HG02938 (cell line): Measurements from ENCODE around the gene PTPMT1.
"Not testable (repeated sequence)": the region's sequence is repeated elsewhere in the genome, so short reads cannot be mapped to it uniquely, and the experiment has no call there.

ENCODE experiments used
- ATAC-seq: cut with Tn5 transposase; IDR thresholded peaks from one replicate; pipeline ENCODE4 v1.9.1; 2021; ENCODE audit warnings: mild to moderate bottlenecking, moderate library complexity; ENCODE audit not compliant: unreplicated experiment

Gene PTPMT1, protein sequence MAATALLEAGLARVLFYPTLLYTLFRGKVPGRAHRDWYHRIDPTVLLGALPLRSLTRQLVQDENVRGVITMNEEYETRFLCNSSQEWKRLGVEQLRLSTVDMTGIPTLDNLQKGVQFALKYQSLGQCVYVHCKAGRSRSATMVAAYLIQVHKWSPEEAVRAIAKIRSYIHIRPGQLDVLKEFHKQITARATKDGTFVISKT

DNA sequence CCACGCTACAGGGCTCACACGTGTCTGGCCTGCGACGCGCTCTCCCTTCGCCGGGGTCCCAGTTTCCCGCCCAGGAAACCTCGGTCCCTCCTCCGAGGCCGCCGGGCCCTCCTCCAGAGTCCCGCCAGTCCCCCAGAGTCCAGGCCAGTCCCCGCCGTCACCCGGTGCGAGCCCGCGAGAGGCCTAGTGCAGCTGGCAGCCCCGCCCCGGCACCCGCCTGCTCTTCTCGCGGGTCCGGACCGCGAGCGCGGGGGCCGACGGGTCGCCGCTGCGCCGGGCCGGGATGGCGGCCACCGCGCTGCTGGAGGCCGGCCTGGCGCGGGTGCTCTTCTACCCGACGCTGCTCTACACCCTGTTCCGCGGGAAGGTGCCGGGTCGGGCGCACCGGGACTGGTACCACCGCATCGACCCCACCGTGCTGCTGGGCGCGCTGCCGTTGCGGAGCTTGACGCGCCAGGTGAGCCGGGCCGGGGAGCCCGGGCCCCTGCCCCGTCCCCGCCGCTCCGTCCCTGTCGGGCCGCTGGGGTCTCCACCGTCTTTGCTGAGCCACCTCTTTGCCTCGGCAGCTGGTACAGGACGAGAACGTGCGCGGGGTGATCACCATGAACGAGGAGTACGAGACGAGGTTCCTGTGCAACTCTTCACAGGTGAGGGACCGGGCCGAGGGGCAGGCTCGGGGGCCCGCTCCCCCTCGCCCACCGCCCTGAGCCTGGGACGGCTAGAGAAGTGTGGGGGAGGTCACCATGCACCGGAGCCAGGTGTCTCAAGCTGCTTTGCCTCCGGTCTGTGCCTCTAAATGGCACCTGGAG lies at the start of gene PTPMT1:
TSS of gene PTPMT1 (plus strand) at position 260 of the 809 bp plus-strand sequence. CDS start at position 284, 24 bp downstream.
- peak; percentile 45 for ATAC-seq

DNA sequence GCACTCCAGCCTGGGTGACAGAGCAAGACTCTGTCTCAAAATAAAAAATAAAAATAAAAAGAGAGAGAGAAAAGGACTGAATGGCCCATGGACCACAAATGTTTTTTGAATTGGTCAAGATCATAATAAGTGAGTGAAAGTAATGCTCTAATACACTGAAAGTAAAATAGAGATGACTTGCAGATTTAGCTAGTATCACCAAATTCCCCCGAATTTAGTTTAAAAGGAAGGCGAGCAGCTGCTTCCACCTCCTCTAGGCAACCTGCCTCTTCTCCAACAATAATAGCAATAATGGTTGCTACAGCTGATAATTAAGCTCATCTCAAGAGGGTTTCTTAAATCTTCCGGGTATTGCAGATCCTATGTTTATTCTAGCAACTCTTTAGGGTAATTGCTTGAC lies 49.2 kb upstream of the PTPMT1 start:
- ATAC-seq: no peak

DNA sequence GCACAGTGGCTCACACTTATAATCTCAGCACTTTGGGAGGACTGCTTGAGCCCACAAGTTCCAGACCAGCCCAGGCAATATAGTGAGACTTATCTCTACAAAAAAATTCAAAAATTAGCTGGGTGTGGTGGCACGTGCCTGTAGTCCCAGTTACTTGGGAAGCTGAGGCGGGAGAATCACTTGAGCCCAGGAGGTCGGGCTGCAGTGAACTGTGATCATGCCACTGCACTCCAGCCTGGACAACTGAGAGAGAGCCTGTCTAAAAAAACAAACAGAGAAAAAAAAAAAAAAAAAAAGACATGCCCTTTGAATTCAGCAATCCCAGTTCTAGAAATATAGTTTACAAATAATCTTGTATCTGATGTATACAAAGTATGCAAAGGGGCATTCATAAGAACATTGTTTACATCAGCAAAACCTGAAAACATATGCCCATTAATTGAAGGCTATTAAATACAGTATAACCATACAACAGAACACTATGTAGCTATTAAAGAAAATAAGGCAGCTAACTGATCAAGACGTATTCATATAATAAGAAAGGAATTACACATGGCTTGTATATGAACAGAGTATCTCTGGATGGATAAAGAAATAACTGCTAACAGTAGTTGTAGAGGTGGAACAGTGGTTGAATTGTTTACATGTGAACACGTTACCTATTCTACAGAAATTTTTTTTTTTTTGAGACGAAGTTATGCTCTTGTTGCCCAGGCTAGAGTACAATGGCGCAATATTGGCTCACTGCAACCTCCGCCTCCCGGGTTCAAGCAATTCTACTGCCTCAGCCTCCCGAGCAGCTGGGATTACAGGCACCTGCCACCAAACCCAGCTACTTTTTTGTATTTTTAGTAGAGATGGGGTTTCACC lies 48.2 kb upstream of the PTPMT1 start:
- ATAC-seq: no peak

DNA sequence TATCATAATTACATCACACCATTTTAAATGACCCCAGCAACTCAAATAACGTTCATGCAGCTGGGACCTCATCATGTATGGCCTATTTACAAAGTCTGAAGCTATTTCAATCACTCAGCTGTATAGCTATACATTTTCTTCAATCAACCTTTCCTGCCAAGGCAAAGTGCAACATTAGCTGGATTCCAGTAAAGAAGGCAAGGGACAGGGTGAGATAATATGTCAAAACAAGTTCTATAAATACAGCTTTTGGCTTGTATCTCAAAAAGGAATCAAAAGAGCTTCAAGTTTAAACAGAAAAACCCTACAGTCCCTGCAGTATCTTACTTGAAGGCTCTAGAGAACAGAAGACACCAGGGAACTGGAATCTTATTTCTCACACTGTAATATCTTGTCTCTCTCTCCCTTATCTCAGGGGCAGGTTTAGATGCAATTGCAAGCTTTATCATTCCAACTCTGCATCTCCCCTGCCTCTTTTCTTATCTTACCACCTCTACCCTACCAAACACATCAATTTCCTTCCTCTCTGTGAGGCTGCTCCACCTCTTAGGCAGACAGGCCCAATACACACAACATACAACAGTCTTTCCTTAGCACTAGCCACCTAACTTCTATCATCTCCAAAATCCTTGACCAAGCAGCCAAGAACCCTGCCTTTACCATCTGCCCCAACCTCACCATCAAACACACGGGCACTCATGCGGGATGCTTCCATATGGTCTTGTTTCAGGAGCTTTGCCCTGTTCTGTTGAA lies 47.0 kb upstream of the PTPMT1 start:
- no peak for ATAC-seq

DNA sequence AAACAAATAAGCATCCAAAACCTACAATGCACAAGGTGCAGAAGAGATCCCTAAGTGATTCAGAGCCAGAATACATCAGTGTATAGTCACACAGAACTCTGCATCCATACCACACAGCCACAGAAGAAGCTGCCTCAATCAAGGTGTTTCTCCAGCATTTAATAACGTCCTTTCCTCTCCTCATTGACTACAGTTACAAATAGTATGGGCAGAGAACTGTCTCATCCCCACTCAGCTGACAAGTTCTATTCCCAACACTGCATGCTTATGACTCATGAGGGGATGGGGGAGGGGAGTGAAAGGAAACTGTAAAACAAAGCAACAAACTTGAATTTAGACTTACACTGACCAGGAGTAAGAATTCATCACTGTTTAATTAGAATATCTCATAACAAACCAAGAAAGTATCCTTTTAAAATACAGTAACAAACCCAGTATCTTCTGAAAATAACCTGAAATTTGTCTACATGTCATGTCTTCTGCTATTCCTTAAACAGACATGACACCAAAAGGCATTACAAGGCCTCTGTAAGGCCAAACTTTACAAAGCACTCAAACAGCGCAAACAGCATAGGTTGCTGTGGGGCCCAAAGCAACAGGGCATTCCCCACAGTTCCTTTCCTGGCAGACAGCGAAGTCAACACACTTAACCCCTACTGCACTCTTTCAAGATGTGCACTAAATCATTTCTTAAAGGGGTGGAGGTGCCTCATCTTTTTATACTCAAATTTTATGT lies 41.7 kb upstream of the PTPMT1 start:
- peak; percentile 61 for ATAC-seq

DNA sequence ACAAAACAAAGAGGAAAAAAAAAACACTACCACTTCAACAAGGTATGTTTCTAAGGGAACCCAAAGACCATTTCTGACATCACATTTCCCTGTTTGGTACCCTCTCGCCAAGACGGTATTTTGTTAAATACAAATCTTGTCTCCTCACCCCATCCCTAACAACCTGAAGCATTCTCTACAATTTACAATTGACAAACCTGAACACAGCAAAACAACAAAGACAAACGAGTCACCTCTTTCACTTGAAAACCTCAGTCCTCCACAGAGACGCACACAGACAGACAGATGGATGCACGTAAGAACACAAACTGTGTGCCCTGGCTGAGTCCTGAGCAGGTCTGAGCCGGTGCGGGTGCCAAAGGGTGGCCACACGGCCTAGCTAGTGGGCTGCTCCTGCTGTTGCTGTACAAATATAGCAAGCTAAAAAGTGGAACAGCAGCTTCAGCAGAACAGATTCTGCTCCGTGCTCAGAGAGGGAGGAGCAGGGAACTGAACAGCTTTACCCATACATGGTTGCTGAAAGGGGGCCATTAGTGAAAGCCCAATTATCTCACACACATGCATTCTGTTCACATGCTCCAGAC lies 41.0 kb upstream of the PTPMT1 start:
- ATAC-seq: peak; percentile 25

DNA sequence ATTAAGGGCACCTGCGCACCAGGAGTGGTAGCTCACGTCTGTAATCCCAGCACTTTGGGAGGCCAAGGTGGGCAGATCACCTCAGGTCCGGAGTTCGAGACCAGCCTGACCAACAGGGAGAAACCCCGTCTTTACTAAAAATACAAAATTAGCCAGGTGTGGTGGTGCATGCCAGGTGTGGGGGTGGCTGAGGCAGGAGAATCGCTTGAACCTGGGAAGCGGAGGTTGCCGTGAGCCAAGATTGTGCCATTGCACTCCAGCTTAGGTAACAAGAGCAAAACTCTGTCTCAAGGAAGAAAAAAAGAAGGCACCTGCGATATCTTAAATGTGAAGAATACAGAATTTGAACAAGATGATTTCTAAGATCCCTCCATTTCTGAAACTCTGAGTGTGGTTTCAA lies 39.4 kb upstream of the PTPMT1 start:
- ATAC-seq: not testable (repeated sequence)

DNA sequence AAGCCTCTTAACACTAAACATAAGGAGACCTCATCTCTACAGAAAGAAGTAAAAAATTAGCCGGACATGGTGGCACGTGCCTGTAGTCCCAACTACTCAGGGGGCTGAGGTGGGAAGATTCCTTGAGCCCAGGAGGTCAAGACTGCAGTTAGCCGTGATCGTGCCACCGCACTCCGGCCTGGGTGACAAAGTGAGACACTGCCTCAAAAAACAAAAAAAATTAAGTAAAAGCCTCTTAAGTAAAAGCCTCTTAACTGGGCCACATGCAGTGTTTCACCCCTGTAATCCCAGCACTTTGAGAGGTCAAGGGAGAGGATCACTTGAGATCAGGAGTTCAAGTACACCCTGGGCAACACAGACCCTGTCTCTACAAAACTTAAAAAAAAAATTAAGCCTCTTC lies 38.2 kb upstream of the PTPMT1 start:
- ATAC-seq: no peak

DNA sequence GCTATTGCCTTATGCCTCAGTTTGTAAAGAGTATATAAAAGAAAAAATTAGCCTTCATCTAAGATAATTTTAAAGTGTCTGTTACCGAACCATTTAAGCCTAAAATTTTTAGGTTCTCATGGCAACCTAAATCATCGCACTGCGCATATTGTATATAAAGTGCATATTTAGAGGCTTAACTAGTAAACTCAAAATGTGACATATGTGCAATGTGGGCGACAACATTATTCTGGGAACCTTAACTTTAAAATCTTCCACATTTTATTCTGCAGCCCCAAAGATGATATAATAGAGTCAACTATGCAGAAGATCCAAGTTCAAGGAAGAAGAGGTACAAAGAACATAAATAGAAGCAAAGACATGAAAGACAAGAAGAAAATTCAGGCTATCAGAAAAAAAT lies 35.4 kb upstream of the PTPMT1 start:
- no peak for ATAC-seq

DNA sequence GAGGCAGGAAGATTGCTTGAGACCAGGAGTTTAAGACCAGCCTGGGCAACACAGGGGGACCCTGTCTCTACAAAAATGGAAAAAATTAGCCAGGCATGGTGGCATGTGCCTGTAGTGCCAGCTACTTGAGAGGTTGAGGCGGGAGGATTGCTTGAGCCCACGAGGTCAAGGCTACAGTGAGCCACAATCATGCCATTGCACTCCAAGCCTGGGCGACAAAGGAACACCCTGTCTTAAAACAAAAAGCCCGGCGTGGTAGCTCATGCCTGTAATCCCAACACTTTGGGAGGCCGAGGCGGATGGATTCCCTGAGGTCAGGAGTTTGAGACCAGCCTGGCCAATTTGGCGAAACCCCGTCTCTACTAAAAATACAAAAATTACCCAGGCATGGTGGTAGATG lies 34.7 kb upstream of the PTPMT1 start:
- ATAC-seq: not testable (repeated sequence)

DNA sequence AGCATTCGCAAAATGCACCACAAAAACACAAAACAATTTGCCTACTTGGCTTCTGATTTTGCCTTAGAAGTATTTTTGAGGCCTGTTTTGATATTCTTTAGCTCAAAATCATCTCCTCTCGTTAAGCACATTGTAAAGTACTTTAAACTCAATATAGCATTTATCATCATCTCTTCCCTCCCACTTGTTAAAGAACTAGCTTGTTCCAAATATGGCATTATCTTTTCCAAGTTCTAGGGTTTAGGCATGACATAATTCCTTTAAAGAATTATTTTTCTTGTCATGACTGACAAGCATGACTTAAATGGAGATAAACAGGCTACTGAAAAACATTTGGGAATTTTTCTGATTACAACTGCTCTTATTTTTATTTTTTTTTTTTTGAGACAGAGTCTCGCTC lies 33.7 kb upstream of the PTPMT1 start:
- ATAC-seq: no peak

DNA sequence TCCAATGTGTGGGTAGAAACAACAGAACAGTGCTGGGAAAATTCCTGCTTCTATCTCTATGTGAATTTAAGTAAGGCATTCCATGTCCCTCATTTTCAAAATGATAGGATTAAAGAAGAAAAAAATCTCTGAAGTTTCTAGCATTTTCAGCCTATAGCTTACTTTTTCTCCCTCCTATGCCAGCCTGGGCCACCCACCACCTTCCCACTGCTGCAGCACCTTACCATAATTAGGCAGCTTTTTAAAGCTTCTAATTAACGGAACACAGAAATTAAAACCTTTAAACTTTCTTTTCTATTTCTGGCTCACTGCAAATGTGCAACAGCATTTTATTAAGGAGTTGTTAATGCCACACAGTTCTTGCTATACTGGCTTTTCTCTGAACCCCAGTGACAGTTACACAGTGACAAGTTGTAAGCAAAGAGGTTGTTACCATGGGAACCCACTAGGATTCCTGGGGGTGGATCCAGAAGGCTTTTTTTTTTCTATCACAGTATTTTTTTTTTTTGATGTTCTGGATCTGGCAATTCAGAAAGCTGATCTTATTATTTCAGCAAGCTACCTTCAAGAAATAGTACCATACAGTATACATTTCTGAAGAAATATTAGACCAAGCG lies 32.7 kb upstream of the PTPMT1 start:
- ATAC-seq: no peak

DNA sequence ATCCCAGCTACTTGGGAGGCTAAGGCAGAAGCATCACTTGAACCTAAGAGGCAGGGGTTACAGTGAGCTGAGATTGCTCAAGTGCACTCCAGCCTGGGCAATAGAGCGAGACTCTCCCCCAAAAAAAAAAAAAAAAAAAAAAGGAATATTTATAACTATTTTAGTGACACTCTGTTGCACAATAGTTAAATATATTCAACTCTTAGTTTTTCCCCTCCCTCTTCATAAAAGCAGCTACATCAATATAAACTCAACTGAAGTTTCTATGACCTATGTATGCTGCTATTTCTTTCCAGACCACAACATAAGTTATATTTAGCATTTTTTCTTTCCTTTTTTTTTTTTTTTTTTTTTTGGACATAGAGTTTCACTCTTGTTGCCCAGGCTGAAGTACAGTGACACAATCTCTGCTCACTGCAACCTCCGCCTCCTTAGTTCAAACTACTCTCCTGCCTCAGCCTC lies 31.7 kb upstream of the PTPMT1 start:
- no peak for ATAC-seq

DNA sequence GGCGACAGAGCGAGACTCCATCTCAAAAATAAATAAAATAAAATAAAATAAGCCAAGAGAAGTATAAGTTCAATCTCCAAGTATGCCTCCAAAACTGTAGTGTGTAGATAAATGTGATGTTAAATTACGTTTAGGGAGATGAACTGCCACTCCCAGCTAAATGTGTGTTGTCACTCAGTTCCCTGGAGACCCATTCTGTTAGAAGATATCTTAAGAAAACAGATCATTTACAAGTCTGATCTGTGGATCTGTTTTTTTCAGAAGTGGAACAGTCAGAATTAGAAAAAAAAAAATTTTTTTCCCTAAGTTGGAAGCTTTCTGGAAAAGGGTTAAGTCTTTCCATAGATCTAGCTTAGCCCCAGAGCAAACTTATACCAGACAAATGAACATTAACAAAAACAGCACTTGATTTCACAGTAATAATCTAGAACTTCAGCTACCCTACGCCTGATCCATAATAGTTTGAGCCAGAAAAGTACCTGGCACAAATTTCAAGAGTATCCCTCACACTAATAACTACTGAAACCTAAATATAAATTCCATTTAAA lies 30.6 kb upstream of the PTPMT1 start:
- no peak for ATAC-seq

DNA sequence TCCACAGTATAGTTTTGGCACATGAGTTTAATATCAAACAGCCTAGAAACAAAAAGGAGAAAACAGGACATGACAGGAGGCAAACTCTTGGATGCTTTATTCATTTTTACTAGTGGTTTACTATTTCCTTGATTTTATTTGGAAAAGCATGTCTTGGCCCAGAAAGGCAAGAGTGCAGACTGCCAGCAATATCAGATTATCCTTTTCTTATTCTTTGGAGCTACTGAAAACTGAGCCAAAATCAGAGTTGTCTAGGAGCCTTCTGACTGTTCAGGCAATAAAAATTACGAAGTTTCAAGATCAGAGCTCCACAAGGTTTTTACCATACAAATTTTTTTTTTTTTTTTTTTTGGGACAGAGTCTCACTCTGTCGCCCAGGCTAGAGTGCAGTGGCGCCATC lies 28.5 kb upstream of the PTPMT1 start:
- ATAC-seq: no peak

DNA sequence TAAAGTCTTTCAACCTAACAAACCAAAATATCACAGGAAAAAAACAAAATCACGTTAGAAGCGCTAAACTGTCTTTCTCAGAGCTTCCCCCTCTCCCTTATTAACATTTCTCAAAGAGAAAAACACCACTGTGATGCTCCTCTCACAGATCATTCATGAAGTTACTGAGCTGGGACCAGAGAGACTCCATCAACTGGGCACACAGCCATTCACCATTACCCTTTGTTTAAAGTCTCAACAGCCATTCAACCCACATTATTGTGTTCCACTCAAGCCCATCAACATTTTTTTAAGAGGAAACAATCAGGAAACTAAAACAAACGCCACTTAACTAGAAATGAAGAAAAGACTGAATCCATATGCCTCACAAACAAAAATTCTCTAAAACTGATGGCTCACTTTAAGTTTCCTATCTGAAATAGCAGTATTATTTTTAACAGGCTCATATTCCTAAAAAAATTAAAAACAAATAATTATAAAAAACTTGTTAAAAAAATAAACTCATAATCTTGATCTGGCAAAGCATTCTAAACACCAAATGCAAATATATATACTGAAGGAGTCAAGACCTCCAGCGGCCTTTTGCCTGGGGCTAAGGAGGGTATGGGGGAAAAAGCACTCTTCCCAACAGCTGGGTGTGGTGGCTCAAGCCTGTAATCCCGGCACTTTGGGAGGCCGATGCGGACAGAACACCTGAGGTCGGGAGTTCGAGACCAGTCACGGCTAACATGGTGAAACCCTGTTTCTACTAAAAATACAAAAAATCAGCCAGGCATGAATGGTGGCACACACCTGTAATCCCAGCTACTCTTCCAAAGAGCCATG lies 26.4 kb upstream of the PTPMT1 start:
- ATAC-seq: no peak

DNA sequence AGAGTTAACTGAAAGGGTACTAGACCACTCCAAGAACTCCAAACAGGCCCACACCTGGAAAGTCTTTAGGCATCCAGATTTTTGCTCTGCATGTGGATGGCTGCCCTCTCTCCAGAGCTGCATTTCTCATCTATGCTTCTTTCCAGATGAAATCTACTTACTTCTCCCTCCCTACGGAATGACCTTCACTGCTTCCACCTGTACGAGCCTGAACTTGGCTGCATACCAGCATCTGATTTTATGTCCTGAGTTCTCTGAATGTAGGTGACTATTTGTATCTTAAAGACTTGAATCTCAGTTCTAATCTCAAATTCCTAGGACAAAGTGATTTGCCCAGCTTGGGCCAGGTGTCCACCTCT lies 25.7 kb upstream of the PTPMT1 start:
- ATAC-seq: no peak

DNA sequence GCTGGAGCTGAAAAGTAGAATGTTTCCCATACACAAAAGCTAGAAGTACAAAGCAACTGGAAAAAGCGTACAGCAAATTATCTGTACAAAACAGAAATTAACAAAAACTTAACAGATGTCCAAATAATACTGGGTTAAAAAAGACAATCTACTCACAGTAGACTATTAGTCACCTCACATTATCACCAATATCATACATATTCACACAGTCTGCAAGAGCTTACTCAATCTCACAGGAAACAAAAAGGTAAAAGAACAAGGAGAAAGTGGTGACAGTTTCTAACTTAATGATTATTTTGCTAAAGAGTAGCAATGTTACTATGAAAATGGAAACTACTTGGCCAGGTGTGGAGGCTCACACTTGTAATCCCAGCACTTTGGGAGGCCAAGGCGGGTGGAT lies 24.3 kb upstream of the PTPMT1 start:
- no peak for ATAC-seq
